ENCODE data around the gene NLRP3.

GRCh38 chr1:247371801-247372259 lies 44.1 kb upstream of the NLRP3 start:
- TF ChIP-seq CTCF (tag by site-specific recombination; IDR thresholded peaks at IDR 0.05) = no peak
- no peak for TF ChIP-seq ZNF398 (tag by site-specific recombination; IDR thresholded peaks at IDR 0.05)
- no peak for TF ChIP-seq ZNF670 (tag by site-specific recombination; IDR thresholded peaks at IDR 0.05; ENCODE audit: low read depth)
- no peak for TF ChIP-seq ZEB2 (tag by site-specific recombination; IDR thresholded peaks at IDR 0.05)
- TF ChIP-seq KLF8 (tag by site-specific recombination; IDR thresholded peaks at IDR 0.05) = no peak
- no peak for TF ChIP-seq ZNF585B (tag by site-specific recombination; IDR thresholded peaks at IDR 0.05)

All from HEK293 (cell line).